CD4-positive, alpha-beta memory T cell (primary cell): Measurements from ENCODE around the gene SPINK8. TPM values are rescaled to one million over a fixed set of nuclear protein-coding genes. Genes with fewer than 3 reads are reported as not detected.

Source experiments
- CTCF ChIA-PET: fragments of 350-600 bp; sonication (Branson Sonifier 250); formaldehyde crosslinking; loops from one replicate; lab custom pipeline; 2021; ENCODE audit warnings: inconsistent platforms; ENCODE audit not compliant: partially characterized antibody; lab: Charles Lee
- POLR2A ChIA-PET: fragments of 350-600 bp; sonication (Branson Sonifier 250); formaldehyde crosslinking; loops from one replicate; lab custom pipeline; 2021; ENCODE audit not compliant: partially characterized antibody; lab: Charles Lee
- DNase-seq, 5 donors: peaks; one replicate each; pipeline versions ENCODE4 v3.0.0 to v3.0.0-alpha.2; 2020 to 2022; ENCODE audit warnings: mixed read lengths in 1 of 5
- H3K27ac ChIP-seq: one replicate; pipeline ENCODE4 v1.7.0; 2013; ENCODE audit warnings: low read depth, low read length
- H3K27me3 ChIP-seq: 2 replicates; pipeline ENCODE4 v1.7.0; 2013; ENCODE audit warnings: mild to moderate bottlenecking, low read length, moderate library complexity; ENCODE audit not compliant: insufficient read depth
- H3K36me3 ChIP-seq: 2 replicates; pipeline ENCODE4 v1.7.0; 2013; ENCODE audit warnings: mild to moderate bottlenecking, low read length, moderate library complexity; ENCODE audit not compliant: insufficient read depth
- H3K4me1 ChIP-seq: 2 replicates; pipeline ENCODE4 v1.7.0; 2013; ENCODE audit warnings: mild to moderate bottlenecking, low read length, moderate library complexity; ENCODE audit not compliant: insufficient read depth
- H3K4me3 ChIP-seq, 2 donors: one replicate each; pipeline ENCODE4 v1.7.0; 2013; ENCODE audit warnings: low read length in 2 of 2, mild to moderate bottlenecking in 1 of 2
- H3K9me3 ChIP-seq, 2 donors: one replicate each; pipeline ENCODE4 v1.7.0; 2013; ENCODE audit warnings: low read length in 2 of 2, control low read depth in 1 of 2; ENCODE audit not compliant: control insufficient read depth in 1 of 2
- H3K27ac Mint-ChIP-seq, 7 donors: one replicate each; pipeline ENCODE4 v1.8.0; 2020 to 2021; ENCODE audit warnings: mixed read lengths in 7 of 7, mild to moderate bottlenecking in 6 of 7, inconsistent platforms in 3 of 7, moderate library complexity in 3 of 7
- H3K27me3 Mint-ChIP-seq, 2 donors: one replicate each; pipeline ENCODE4 v1.8.0; 2020 to 2021; ENCODE audit warnings: mixed read lengths in 2 of 2
- H3K36me3 Mint-ChIP-seq, 2 donors: one replicate each; pipeline ENCODE4 v1.8.0; 2020 to 2021; ENCODE audit warnings: mixed read lengths in 2 of 2, inconsistent platforms in 1 of 2, mild to moderate bottlenecking in 1 of 2
- H3K4me1 Mint-ChIP-seq, 4 donors: one replicate each; pipeline ENCODE4 v1.8.0; 2020 to 2021; ENCODE audit warnings: mixed read lengths in 4 of 4, mild to moderate bottlenecking in 1 of 4
- H3K4me3 Mint-ChIP-seq, 8 donors: one replicate each; pipeline ENCODE4 v1.8.0; 2020 to 2021; ENCODE audit warnings: mixed read lengths in 8 of 8, mild to moderate bottlenecking in 7 of 8, moderate library complexity in 6 of 8, inconsistent platforms in 3 of 8
- H3K9me3 Mint-ChIP-seq, 8 donors: one replicate each; pipeline ENCODE4 v1.8.0; 2020 to 2021; ENCODE audit warnings: mixed read lengths in 8 of 8, mild to moderate bottlenecking in 5 of 8, inconsistent platforms in 3 of 8, moderate library complexity in 1 of 8
- intact Hi-C: fragments of 100-400 bp; cut with micrococcal nuclease; formaldehyde crosslinking; loops from one replicate; pipeline ENCODE4 v1.15.1; 2023
- polyA plus RNA-seq, 2 donors: library from polyadenylated mRNA; unstranded; fragments of 300-500 nt; fragmentation: Illumina TruSeq; gene quantifications; one replicate each; pipeline ENCODE4 v1.2.3, GENCODE V29; 2021
- total RNA-seq, 2 experiments: library from RNA; stranded (reverse); gene quantifications; one replicate each; pipeline ENCODE4 v1.2.3, GENCODE V29; 2021

SPINK8 gene
- total and polyA plus RNA-seq, 4 experiments from 2014 or later = not detected

DNA sequence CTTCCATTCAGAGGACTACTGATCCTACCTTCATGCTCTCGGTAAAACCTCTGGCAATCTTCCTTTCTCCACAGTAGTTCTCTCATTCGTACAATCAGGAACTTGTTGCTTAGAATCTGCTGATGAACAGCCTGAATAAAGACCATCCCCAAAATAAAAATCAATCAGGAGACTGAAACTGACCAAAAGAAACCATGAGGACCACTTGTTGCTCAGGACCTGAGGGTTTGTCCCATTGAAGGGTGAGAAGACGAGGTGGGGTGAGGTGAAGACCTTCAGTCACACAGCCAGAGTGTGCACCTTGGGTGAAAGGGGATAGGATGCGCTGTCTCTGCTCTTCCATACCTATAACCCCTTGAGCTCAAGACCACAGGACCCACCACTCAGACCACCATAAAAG lies 36.8 kb downstream of the SPINK8 start:
- H3K36me3 Mint-ChIP-seq = peaks cover 30 to 62% of the 10 kb centered on the region in 2 donors

DNA sequence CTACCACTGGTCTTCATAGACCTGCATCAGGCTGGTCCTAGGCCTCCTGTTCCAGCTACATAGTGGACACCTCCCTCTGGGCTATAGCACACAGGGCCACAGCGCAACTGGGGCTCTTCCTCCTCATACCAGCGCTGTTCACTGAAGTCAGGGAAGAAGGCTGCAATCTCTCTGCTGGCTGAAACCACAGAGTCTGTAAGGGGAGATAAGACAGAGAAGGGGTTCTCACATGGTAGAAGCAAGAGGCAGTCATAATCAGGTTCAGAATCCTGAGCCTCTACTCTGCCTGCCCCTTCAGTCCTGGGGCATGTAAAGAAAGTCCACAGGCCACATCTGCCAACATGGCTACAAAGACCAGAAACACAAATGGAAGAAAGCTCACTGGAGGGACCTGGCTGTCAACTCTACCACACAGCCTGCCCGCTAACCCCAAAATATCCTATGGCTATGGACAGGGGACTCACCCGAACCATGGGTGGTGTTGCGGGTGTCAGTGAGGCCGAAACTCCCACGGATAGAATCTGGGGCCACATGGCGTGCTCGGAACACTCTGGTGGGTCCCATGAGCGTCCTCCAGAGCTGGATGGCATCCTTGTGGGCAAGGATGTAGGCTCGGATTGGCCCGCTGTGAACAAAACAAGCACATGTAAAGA lies 38.7 kb downstream of the SPINK8 start:
- intact Hi-C loops = no loop called here
- no peak for DNase-seq
- Mint-ChIP-seq H3K9me3 (peaks cover 0 to 1% (median 0%) of the 10 kb centered on the region in 8 donors), H3K4me1 (peaks cover 4 to 32% (median 10%) of the 10 kb centered on the region in 4 donors), H3K4me3 (no peak overlapping the region), H3K27me3 (no peaks in the 10 kb centered on the region), H3K27ac (peak overlapping the region in 1 of 7 donors; percentile 29), H3K36me3 (peaks cover 32 to 65% of the 10 kb centered on the region in 2 donors)
- no peaks in the 10 kb centered on the region for H3K27me3 ChIP-seq
- POLR2A ChIA-PET = no interaction called here
- no peak overlapping the region for H3K27ac ChIP-seq
- CTCF ChIA-PET = no interaction called here
- H3K36me3 ChIP-seq = peaks cover 33% of the 10 kb centered on the region
- H3K4me1 ChIP-seq = peaks cover 2% of the 10 kb centered on the region
- H3K9me3 ChIP-seq = no peaks in the 10 kb centered on the region
- H3K4me3 ChIP-seq = no peak overlapping the region

More for the DNA sequence above, 36.8 kb downstream of the SPINK8 start:
- intact Hi-C loops = no loop called here
- POLR2A ChIA-PET = no interaction called here
- Histone ChIP-seq H3K9me3 (no peaks in the 10 kb centered on the region), H3K36me3 (peaks cover 33% of the 10 kb centered on the region), H3K4me3 (no peak overlapping the region), H3K4me1 (peaks cover 11% of the 10 kb centered on the region), H3K27ac (no peak overlapping the region), H3K27me3 (no peaks in the 10 kb centered on the region)
- Mint-ChIP-seq H3K9me3 (no peaks in the 10 kb centered on the region), H3K4me1 (peaks cover 17 to 46% (median 21%) of the 10 kb centered on the region in 4 donors), H3K4me3 (no peak overlapping the region), H3K27ac (peak overlapping the region in 2 of 7 donors; percentile 35 to 74), H3K27me3 (no peaks in the 10 kb centered on the region)
- CTCF ChIA-PET = no interaction called here
- DNase-seq = no peak

DNA sequence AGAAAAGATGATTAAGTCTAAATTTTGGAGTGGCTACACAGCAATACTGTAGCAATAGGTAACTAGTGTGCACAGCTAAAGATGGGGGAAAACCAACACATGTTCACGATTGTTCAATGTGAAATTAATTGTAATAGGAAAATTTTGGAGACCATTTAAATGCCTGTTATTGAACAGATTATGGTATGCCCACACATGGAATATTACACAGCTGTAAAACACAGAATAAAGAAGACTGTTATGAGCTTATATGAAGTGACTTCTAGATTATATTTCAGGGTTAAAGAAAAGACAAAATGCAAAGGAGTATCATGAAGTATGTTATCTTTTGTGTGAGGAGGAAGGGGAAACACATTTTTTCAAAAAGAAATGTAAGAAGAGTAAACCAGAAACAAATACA lies 43.8 kb downstream of the SPINK8 start:
- peaks cover 0 to 3% (median 0%) of the 10 kb centered on the region in 8 donors for H3K9me3 Mint-ChIP-seq
- no peak overlapping the region for H3K4me3 Mint-ChIP-seq
- Histone ChIP-seq H3K27me3 (no peaks in the 10 kb centered on the region), H3K4me3 (no peak overlapping the region), H3K9me3 (no peaks in the 10 kb centered on the region), H3K27ac (no peak overlapping the region), H3K4me1 (no peaks in the 10 kb centered on the region), H3K36me3 (peaks cover 16% of the 10 kb centered on the region)
- intact Hi-C loops = no loop called here
- H3K36me3 Mint-ChIP-seq = peaks cover 37 to 47% of the 10 kb centered on the region in 2 donors
- ChIA-PET POLR2A (interaction anchor here (0.5 kb wide), 1 partner anchor 183 kb away, joined by 3 read pairs; no protein-coding TSS in a partner anchor), CTCF (interaction anchor here (1.0 to 1.7 kb wide), 2 partner anchors 11 to 49 kb away, joined by 3 to 4 read pairs; partner anchors contain the start of gene ZNF589)
- peaks cover 0 to 2% (median under 1%) of the 10 kb centered on the region in 4 donors for H3K4me1 Mint-ChIP-seq
- H3K27me3 Mint-ChIP-seq = no peaks in the 10 kb centered on the region
- DNase-seq = no peak
- H3K27ac Mint-ChIP-seq = no peak overlapping the region

DNA sequence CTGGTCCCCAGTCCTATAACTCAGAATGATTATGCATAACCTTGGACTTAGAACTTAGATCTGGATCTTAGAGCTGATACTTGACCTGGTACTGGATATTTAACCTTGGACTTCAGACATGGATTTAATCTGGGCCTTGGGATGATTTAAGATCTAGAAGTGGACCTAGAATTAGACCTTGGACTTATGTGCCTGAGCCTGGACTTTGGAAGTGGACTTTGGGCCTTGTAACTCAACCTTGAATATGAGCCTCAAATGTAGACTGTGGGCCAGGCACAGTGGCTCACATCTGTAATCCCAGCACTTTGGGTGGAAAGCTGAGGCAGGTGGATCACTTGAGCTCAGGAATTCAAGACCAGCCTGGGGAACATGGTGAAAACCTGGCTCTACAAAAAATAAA lies 46.4 kb downstream of the SPINK8 start:
- ChIA-PET CTCF (interaction anchor here (0.9 kb wide), 1 partner anchor 13 kb away, joined by 3 read pairs; no protein-coding TSS in a partner anchor), POLR2A (interaction anchor here (1.3 kb wide), 1 partner anchor 13 kb away, joined by 3 read pairs; no protein-coding TSS in a partner anchor)
- Histone ChIP-seq H3K27ac (no peak overlapping the region), H3K27me3 (no peaks in the 10 kb centered on the region), H3K36me3 (peaks cover 3% of the 10 kb centered on the region), H3K4me3 (no peak overlapping the region), H3K9me3 (no peaks in the 10 kb centered on the region), H3K4me1 (no peaks in the 10 kb centered on the region)
- Mint-ChIP-seq H3K27me3 (no peaks in the 10 kb centered on the region), H3K36me3 (peaks cover 25 to 34% of the 10 kb centered on the region in 2 donors), H3K27ac (no peak overlapping the region), H3K4me1 (peaks cover 0 to 2% (median under 1%) of the 10 kb centered on the region in 4 donors), H3K9me3 (peaks cover 0 to 3% (median 0%) of the 10 kb centered on the region in 8 donors), H3K4me3 (no peak overlapping the region)
- DNase-seq = no peak
- intact Hi-C loops = no loop called here

DNA sequence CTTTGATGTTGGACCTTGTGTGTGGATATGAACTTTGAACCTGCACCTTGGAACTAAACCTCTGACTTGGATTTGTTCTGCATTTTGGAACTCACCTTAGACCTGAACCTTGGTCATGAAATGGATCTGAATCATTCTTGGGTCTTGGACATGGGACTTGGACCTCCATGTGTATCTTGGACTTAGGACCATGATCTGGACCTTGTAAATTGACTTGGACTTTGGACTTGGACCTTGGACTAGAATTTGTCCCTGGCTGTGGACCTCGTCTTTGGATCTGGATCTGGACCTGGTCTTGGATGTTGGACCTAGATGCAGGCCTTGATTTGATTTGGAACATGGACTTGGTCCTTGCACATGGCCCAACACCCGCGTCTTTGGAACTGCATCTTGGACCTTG lies 47.2 kb downstream of the SPINK8 start:
- DNase-seq = no peak
- Mint-ChIP-seq H3K4me3 (no peak overlapping the region), H3K27me3 (no peaks in the 10 kb centered on the region), H3K9me3 (peaks cover 0 to 3% (median 0%) of the 10 kb centered on the region in 8 donors), H3K4me1 (peaks cover 0 to 3% (median under 1%) of the 10 kb centered on the region in 4 donors), H3K36me3 (peaks cover 24 to 32% of the 10 kb centered on the region in 2 donors), H3K27ac (no peak overlapping the region)
- H3K27me3 ChIP-seq = no peaks in the 10 kb centered on the region
- no peaks in the 10 kb centered on the region for H3K4me1 ChIP-seq
- no peak overlapping the region for H3K4me3 ChIP-seq
- POLR2A ChIA-PET = no interaction called here
- no peak overlapping the region for H3K27ac ChIP-seq
- intact Hi-C loops = no loop called here
- CTCF ChIA-PET = no interaction called here
- H3K36me3 ChIP-seq = peaks cover 3% of the 10 kb centered on the region
- H3K9me3 ChIP-seq = no peaks in the 10 kb centered on the region

DNA sequence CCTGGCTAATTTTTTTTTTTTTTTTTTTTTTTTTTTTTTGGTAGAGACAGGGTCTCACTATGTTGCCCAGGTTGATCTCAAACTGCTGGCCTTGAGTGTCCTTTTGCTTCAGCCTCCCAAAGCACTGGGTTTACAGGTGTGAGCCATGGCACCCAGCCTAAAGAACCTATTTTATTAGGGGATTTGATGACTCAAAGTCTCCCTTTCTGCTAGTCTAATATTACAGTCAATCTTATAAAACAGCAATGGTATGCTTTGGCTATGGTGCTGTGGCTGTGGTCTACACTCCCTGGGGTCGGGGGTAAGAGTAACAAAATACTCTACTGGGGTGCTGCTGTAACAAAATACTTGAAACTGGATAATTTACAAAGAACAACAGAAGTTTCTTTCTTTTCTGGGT lies 47.8 kb downstream of the SPINK8 start:
- no peak for DNase-seq
- no peaks in the 10 kb centered on the region for H3K27me3 Mint-ChIP-seq
- H3K9me3 Mint-ChIP-seq = peaks cover 0 to 3% (median 0%) of the 10 kb centered on the region in 8 donors
- H3K36me3 ChIP-seq = peaks cover 3% of the 10 kb centered on the region
- H3K27ac ChIP-seq = no peak overlapping the region
- no peaks in the 10 kb centered on the region for H3K27me3 ChIP-seq
- H3K4me3 Mint-ChIP-seq = no peak overlapping the region
- CTCF ChIA-PET = no interaction called here
- no peaks in the 10 kb centered on the region for H3K4me1 ChIP-seq
- no peak overlapping the region for H3K4me3 ChIP-seq
- H3K27ac Mint-ChIP-seq = no peak overlapping the region
- POLR2A ChIA-PET = no interaction called here
- peaks cover 0 to 3% (median under 1%) of the 10 kb centered on the region in 4 donors for H3K4me1 Mint-ChIP-seq
- H3K36me3 Mint-ChIP-seq = peaks cover 20 to 32% of the 10 kb centered on the region in 2 donors
- intact Hi-C loops = no loop called here
- H3K9me3 ChIP-seq = no peaks in the 10 kb centered on the region

DNA sequence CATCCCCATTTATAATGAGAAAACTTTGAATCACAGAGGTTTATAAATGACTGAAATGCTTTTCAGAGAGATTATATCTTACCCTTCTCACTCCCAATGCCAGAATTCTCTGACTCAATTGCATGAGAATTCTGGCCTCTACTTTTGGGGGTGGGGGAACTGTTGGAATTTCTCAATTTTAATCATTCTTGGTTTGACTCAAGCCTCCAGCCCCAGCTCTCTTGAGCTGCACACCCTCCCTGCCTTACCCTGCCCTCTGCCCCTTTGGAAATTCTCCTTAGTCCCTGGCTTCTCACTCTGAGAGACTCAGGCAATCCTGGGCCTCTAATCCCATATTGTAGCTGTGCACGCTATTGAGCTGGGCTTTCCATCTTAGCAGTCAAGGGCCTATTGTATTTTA lies 48.3 kb downstream of the SPINK8 start:
- ChIA-PET POLR2A (no interaction called here), CTCF (interaction anchor here (1.0 kb wide), 1 partner anchor 151 kb away, joined by 4 read pairs; no protein-coding TSS in a partner anchor)
- no peaks in the 10 kb centered on the region for H3K27me3 Mint-ChIP-seq

More for the DNA sequence above, 48.3 kb downstream of the SPINK8 start:
- Histone ChIP-seq H3K9me3 (no peaks in the 10 kb centered on the region), H3K4me1 (no peaks in the 10 kb centered on the region), H3K4me3 (no peak overlapping the region), H3K27me3 (no peaks in the 10 kb centered on the region), H3K27ac (no peak overlapping the region), H3K36me3 (peaks cover 3% of the 10 kb centered on the region)
- intact Hi-C loops = no loop called here
- H3K4me1 Mint-ChIP-seq = peaks cover 0 to 3% (median under 1%) of the 10 kb centered on the region in 4 donors
- no peak overlapping the region for H3K4me3 Mint-ChIP-seq
- H3K9me3 Mint-ChIP-seq = peaks cover 0 to 3% (median 0%) of the 10 kb centered on the region in 8 donors
- DNase-seq = no peak
- H3K27ac Mint-ChIP-seq = no peak overlapping the region
- peaks cover 16 to 32% of the 10 kb centered on the region in 2 donors for H3K36me3 Mint-ChIP-seq
